Stimulated activated CD4-positive, alpha-beta T cell treated with anti-CD3 and anti-CD28 coated beads, Interleukin-12 subunit alpha, Interleukin-12 subunit beta, amount 100 ng/mL, for 4 hours (primary cell): ENCODE measurements around the gene UBL5.

Experiments
- DNase-seq: peaks from one replicate; pipeline ENCODE4 v3.0.0-alpha.2; 2020

Gene UBL5

GRCh38 chr19:9856609-9857008, 28.9 kb downstream of the UBL5 start:
- no peak for DNase-seq

- DNase-seq = no peak
Measured at GRCh38 chr19:9857076-9857721, 29.5 kb downstream of the UBL5 start.

- DNase-seq = no peak
Measured at GRCh38 chr19:9857920-9858746, 30.4 kb downstream of the UBL5 start.

- DNase-seq = no peak
Measured at GRCh38 chr19:9858766-9859165, 31.0 kb downstream of the UBL5 start.

- DNase-seq = no peak
Measured at GRCh38 chr19:9860407-9860806, 32.7 kb downstream of the UBL5 start.

GRCh38 chr19:9861503-9861902, 33.8 kb downstream of the UBL5 start:
- DNase-seq = no peak

- DNase-seq = no peak
Measured at GRCh38 chr19:9862938-9863337, 35.2 kb downstream of the UBL5 start.

GRCh38 chr19:9863759-9864158, 36.0 kb downstream of the UBL5 start:
- no peak for DNase-seq

- DNase-seq = no peak
Measured at GRCh38 chr19:9865732-9866501, 38.2 kb downstream of the UBL5 start.

GRCh38 chr19:9868983-9869617, 41.4 kb downstream of the UBL5 start:
- no peak for DNase-seq

- DNase-seq = no peak
Measured at GRCh38 chr19:9871626-9872338, 44.1 kb downstream of the UBL5 start.

GRCh38 chr19:9872618-9873242, 45.0 kb downstream of the UBL5 start:
- no peak for DNase-seq

- DNase-seq = no peak
Measured at GRCh38 chr19:9875031-9875627, 47.4 kb downstream of the UBL5 start.

- no peak for DNase-seq
Measured at GRCh38 chr19:9875796-9876195, 48.1 kb downstream of the UBL5 start.

- DNase-seq = no peak
Measured at GRCh38 chr19:9877780-9878510, 50.2 kb downstream of the UBL5 start.

- DNase-seq = no peak
Measured at GRCh38 chr19:9878511-9879196, 50.9 kb downstream of the UBL5 start.
